H9 (cell line): ENCODE results near the gene KBTBD8. TPM values are rescaled to one million over a fixed set of nuclear protein-coding genes. Genes with fewer than 3 reads are reported as not detected.

Source experiments
- DNase-seq: peaks from one replicate; pipeline ENCODE4 v3.0.0-alpha.2; 2017
- H2AFZ ChIP-seq: one replicate; pipeline ENCODE4 v1.6.1; 2013; ENCODE audit warnings: mild to moderate bottlenecking, low read length, control low read depth, moderate library complexity
- H2AK5ac ChIP-seq: 2 replicates; pipeline ENCODE4 v1.6.1; 2013; ENCODE audit warnings: low read length, control low read depth, mixed read lengths; ENCODE audit not compliant: insufficient read length
- H2BK120ac ChIP-seq: one replicate; pipeline ENCODE4 v1.6.1; 2013; ENCODE audit warnings: low read depth, mild to moderate bottlenecking, low read length, control low read depth, inconsistent platforms; ENCODE audit not compliant: poor library complexity, severe bottlenecking
- H2BK12ac ChIP-seq: 2 replicates; pipeline ENCODE4 v1.6.1; 2013; ENCODE audit warnings: low read length, control low read depth, mixed read lengths, low read depth; ENCODE audit not compliant: insufficient read length
- H2BK15ac ChIP-seq: 2 replicates; pipeline ENCODE4 v1.6.1; 2013; ENCODE audit warnings: low read depth, low read length, control low read depth
- H2BK20ac ChIP-seq: one replicate; pipeline ENCODE4 v1.6.1; 2013; ENCODE audit warnings: low read depth, mild to moderate bottlenecking, low read length, control low read depth, inconsistent platforms; ENCODE audit not compliant: poor library complexity, severe bottlenecking
- H2BK5ac ChIP-seq: 2 replicates; pipeline ENCODE4 v1.6.1; 2013; ENCODE audit warnings: low read length, control low read depth, mixed read lengths; ENCODE audit not compliant: insufficient read length
- H3K14ac ChIP-seq: 2 replicates; pipeline ENCODE4 v1.6.1; 2013; ENCODE audit warnings: low read length, control low read depth; ENCODE audit not compliant: insufficient read depth
- H3K18ac ChIP-seq: 2 replicates; pipeline ENCODE4 v1.6.1; 2013; ENCODE audit warnings: low read depth, mild to moderate bottlenecking, mixed read lengths, low read length, control low read depth; ENCODE audit not compliant: insufficient read length
- H3K23ac ChIP-seq: 2 replicates; pipeline ENCODE4 v1.6.1; 2013; ENCODE audit warnings: low read length, control low read depth, mixed read lengths, low read depth; ENCODE audit not compliant: insufficient read length
- H3K23me2 ChIP-seq: 2 replicates; pipeline ENCODE4 v1.6.1; 2013; ENCODE audit warnings: low read depth, mild to moderate bottlenecking, mixed read lengths, low read length, control low read depth; ENCODE audit not compliant: insufficient read length, poor library complexity, severe bottlenecking
- H3K27ac ChIP-seq: 2 replicates; pipeline ENCODE4 v1.5.1; 2013; ENCODE audit warnings: low read length, control low read depth, mixed read lengths, low read depth; ENCODE audit not compliant: insufficient read length
- H3K27me3 ChIP-seq: 2 replicates; pipeline ENCODE4 v1.6.1; 2013; ENCODE audit warnings: low read length, control low read depth, inconsistent platforms; ENCODE audit not compliant: insufficient read depth
- H3K4ac ChIP-seq: 2 replicates; pipeline ENCODE4 v1.6.1; 2013; ENCODE audit warnings: low read depth, mild to moderate bottlenecking, control low read depth, inconsistent platforms, low read length, moderate library complexity
- H3K4me1 ChIP-seq: 2 replicates; pipeline ENCODE4 v1.6.1; 2013; ENCODE audit warnings: low read length, control low read depth, inconsistent platforms; ENCODE audit not compliant: insufficient read depth
- H3K4me2 ChIP-seq: 2 replicates; pipeline ENCODE4 v1.6.1; 2013; ENCODE audit warnings: low read length, control low read depth, mixed read lengths; ENCODE audit not compliant: insufficient read length, insufficient read depth
- H3K56ac ChIP-seq: 2 replicates; pipeline ENCODE4 v1.6.1; 2013; ENCODE audit warnings: low read depth, mild to moderate bottlenecking, mixed read lengths, low read length, control low read depth; ENCODE audit not compliant: insufficient read length
- H3K79me1 ChIP-seq: 2 replicates; pipeline ENCODE4 v1.6.1; 2013; ENCODE audit warnings: low read depth, mild to moderate bottlenecking, moderate library complexity, low read length, control low read depth, inconsistent platforms; ENCODE audit not compliant: insufficient read depth, poor library complexity, severe bottlenecking
- H3K79me2 ChIP-seq: 2 replicates; pipeline ENCODE4 v1.6.1; 2013; ENCODE audit warnings: low read length, control low read depth, inconsistent platforms; ENCODE audit not compliant: insufficient read depth
- H3K9ac ChIP-seq: 2 replicates; pipeline ENCODE4 v1.6.1; 2013; ENCODE audit warnings: low read length, control low read depth, mixed read lengths; ENCODE audit not compliant: insufficient read length; ENCODE audit errors: extremely low read depth
- H3K9me3 ChIP-seq: one replicate; pipeline ENCODE4 v1.6.1; 2013; ENCODE audit warnings: low read depth, low read length, inconsistent platforms; ENCODE audit not compliant: control insufficient read depth
- H3T11ph ChIP-seq: one replicate; pipeline ENCODE4 v1.6.1; 2013; ENCODE audit warnings: mild to moderate bottlenecking, low read length, control low read depth, inconsistent platforms
- H4K20me1 ChIP-seq: one replicate; pipeline ENCODE4 v1.6.1; 2013; ENCODE audit not compliant: control insufficient read depth, insufficient read length, insufficient read depth
- H4K5ac ChIP-seq: 2 replicates; pipeline ENCODE4 v1.6.1; 2013; ENCODE audit warnings: low read depth, mild to moderate bottlenecking, mixed read lengths, low read length, control low read depth; ENCODE audit not compliant: insufficient read length
- H4K8ac ChIP-seq: replicated peaks from 2 replicates; pipeline ENCODE4 v1.6.1; 2013; ENCODE audit warnings: low read length, control low read depth, mixed read lengths, low read depth; ENCODE audit not compliant: insufficient read length
- H4K91ac ChIP-seq: 2 replicates; pipeline ENCODE4 v1.6.1; 2013; ENCODE audit warnings: low read depth, mild to moderate bottlenecking, moderate library complexity, mixed read lengths, low read length, control low read depth; ENCODE audit not compliant: insufficient read length
- H3K27ac Mint-ChIP-seq, 3 experiments: 2 replicates in 2 of 3; 3 replicates in 1 of 3; pipeline ENCODE4 v1.8.0; 2020 to 2021; ENCODE audit warnings: mixed read lengths in 3 of 3, mild to moderate bottlenecking in 1 of 3, moderate library complexity in 1 of 3
- H3K27me3 Mint-ChIP-seq: 2 replicates; pipeline ENCODE4 v1.8.0; 2021; ENCODE audit warnings: low read depth, mild to moderate bottlenecking, moderate library complexity, mixed read lengths
- H3K36me3 Mint-ChIP-seq, 3 experiments: 2 replicates in 2 of 3; 3 replicates in 1 of 3; pipeline ENCODE4 v1.8.0; 2020 to 2021; ENCODE audit warnings: low read depth in 3 of 3, mixed read lengths in 3 of 3; ENCODE audit not compliant: insufficient read depth in 1 of 3
- H3K4me1 Mint-ChIP-seq, 2 experiments: 2 replicates each; pipeline ENCODE4 v1.8.0; 2020; ENCODE audit warnings: mixed read lengths in 2 of 2
- H3K4me3 Mint-ChIP-seq, 2 experiments: 2 replicates in 1 of 2; 3 replicates in 1 of 2; pipeline ENCODE4 v1.8.0; 2020 to 2021; ENCODE audit warnings: mild to moderate bottlenecking in 2 of 2, mixed read lengths in 2 of 2, moderate library complexity in 1 of 2
- H3K9me3 Mint-ChIP-seq, 2 experiments: 2 replicates in 1 of 2; 3 replicates in 1 of 2; pipeline ENCODE4 v1.8.0; 2020; ENCODE audit warnings: mild to moderate bottlenecking in 2 of 2, mixed read lengths in 2 of 2, moderate library complexity in 1 of 2
- WGBS: extraction: QIAGEN DNeasy Blood & Tissue Kit; methylation state at CpG from one replicate; pipeline ENCODE4 v1.1.7; 2013; ENCODE audit warnings: missing lambda C conversion rate, low lambda C conversion rate, mixed read lengths; ENCODE audit not compliant: insufficient read length; ENCODE audit errors: extremely low coverage; 5-methylcytosine and 5-hydroxymethylcytosine counted together
- total RNA-seq: library from RNA; stranded (reverse); gene quantifications from 2 replicates; pipeline ENCODE4 v1.2.1, GENCODE V29; 2021
- TF ChIP-seq, protein P1 (sequence below): fragments of 200-600 bp; sonication (generic); conservative IDR thresholded peaks from 3 replicates; pipeline ENCODE4 v1.8.0; 2021; ENCODE audit warnings: antibody characterized with exemption, mild to moderate bottlenecking

KBTBD8 gene
- total RNA-seq, 1 experiment from 2014 or later: 16.7 TPM

DNA sequence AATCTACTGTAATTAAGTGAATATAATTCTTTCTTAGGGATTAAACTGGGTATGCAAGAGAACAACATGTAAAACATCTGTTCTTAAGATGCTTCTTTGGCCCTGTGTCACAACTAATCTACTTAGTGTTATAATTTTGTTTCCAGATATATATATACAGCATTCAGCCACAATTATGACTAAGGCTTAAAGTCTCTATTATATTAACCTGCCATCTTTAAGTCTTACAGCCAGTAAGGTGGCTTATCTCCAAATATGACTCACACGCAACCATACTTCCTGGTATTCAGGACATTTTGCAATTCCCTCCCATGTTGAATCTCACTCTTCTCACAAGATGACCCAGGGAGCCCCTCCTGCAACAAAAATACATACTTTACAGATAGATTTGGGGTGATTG, 6.6 kb upstream of the KBTBD8 start:
- Histone ChIP-seq H2BK5ac (no peak overlapping the region), H2BK12ac (no peak overlapping the region), H2AFZ (no peak overlapping the region), H3K4me1 (peaks cover 5% of the 10 kb centered on the region; the same call in 1 of the 2 replicates), H4K20me1 (no peaks in the 10 kb centered on the region), H3K9ac (no peak overlapping the region), H4K91ac (no peak overlapping the region), H3K27ac (no peak overlapping the region), H2BK120ac (no peak overlapping the region), H2BK20ac (no peak overlapping the region), H3K4me2 (no peak overlapping the region), H2BK15ac (no peak overlapping the region), H3K23me2 (no peaks in the 10 kb centered on the region), H3K79me1 (no peaks in the 10 kb centered on the region), H3K14ac (no peak overlapping the region), H3K27me3 (no peaks in the 10 kb centered on the region), H3K18ac (no peak overlapping the region), H3K4ac (no peak overlapping the region), H3K79me2 (no peaks in the 10 kb centered on the region), H4K8ac (no peak overlapping the region), H3T11ph (no peak overlapping the region), H3K56ac (no peak overlapping the region), H2AK5ac (no peak overlapping the region), H3K23ac (no peak overlapping the region), H4K5ac (no peak overlapping the region), H3K9me3 (no peaks in the 10 kb centered on the region)
- DNase-seq: no peak
- Mint-ChIP-seq H3K4me3 (no peak overlapping the region), H3K4me1 (peaks cover 16 to 19% of the 10 kb centered on the region in 2 experiments), H3K36me3 (no peaks in the 10 kb centered on the region; a peak in 3 of 7 replicates), H3K27ac (no peak overlapping the region), H3K27me3 (no peaks in the 10 kb centered on the region), H3K9me3 (peaks cover 0 to 2% of the 10 kb centered on the region in 2 experiments; a peak in 2 of 5 replicates)
- TF ChIP-seq, protein P1, sequence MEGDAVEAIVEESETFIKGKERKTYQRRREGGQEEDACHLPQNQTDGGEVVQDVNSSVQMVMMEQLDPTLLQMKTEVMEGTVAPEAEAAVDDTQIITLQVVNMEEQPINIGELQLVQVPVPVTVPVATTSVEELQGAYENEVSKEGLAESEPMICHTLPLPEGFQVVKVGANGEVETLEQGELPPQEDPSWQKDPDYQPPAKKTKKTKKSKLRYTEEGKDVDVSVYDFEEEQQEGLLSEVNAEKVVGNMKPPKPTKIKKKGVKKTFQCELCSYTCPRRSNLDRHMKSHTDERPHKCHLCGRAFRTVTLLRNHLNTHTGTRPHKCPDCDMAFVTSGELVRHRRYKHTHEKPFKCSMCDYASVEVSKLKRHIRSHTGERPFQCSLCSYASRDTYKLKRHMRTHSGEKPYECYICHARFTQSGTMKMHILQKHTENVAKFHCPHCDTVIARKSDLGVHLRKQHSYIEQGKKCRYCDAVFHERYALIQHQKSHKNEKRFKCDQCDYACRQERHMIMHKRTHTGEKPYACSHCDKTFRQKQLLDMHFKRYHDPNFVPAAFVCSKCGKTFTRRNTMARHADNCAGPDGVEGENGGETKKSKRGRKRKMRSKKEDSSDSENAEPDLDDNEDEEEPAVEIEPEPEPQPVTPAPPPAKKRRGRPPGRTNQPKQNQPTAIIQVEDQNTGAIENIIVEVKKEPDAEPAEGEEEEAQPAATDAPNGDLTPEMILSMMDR: no peak
- no CpG with 5 or more reads among the region's 1 CpG for WGBS
